WTC11 (cell line): ENCODE results near the gene GLOD4. TPM values are rescaled to one million over a fixed set of nuclear protein-coding genes. Genes with fewer than 3 reads are reported as not detected.
A peak's percentile ranks its signal among the peaks of the same experiment; 100 is the strongest.

Experiments used
- ETV6 ChIP-seq: sonication (generic); formaldehyde crosslinking; IDR thresholded peaks from 2 replicates; pipeline ENCODE4 v1.8.1; 2022; ENCODE audit warnings: mild to moderate bottlenecking, missing genetic modification reagents
- FOXJ3 ChIP-seq: sonication (generic); formaldehyde crosslinking; IDR thresholded peaks from 2 replicates; pipeline ENCODE4 v1.9.0; 2021; ENCODE audit warnings: missing genetic modification reagents, mild to moderate bottlenecking, borderline replicate concordance
- FOXP1 ChIP-seq: sonication (generic); formaldehyde crosslinking; IDR thresholded peaks from 2 replicates; pipeline ENCODE4 v1.8.0; 2022; ENCODE audit warnings: missing genetic modification reagents, mild to moderate bottlenecking, moderate library complexity, borderline replicate concordance
- JAZF1 ChIP-seq: fragments of 250-450 bp; sonication (Bioruptor Pico); IDR thresholded peaks from 2 replicates; pipeline ENCODE4 v1.9.0; 2021; ENCODE audit warnings: moderate library complexity, mild to moderate bottlenecking, inconsistent platforms
- JUN ChIP-seq: sonication (generic); formaldehyde crosslinking; IDR thresholded peaks from 2 replicates; pipeline ENCODE4 v1.8.0; 2023; ENCODE audit warnings: mild to moderate bottlenecking, missing genetic modification reagents
- NFATC4 ChIP-seq: fragments of 250-450 bp; sonication (Bioruptor Pico); IDR thresholded peaks from 2 replicates; pipeline ENCODE4 v1.9.0; 2021; ENCODE audit warnings: mild to moderate bottlenecking
- NR1H2 ChIP-seq: sonication (generic); formaldehyde crosslinking; IDR thresholded peaks from 2 replicates; pipeline ENCODE4 v1.9.0; 2021; ENCODE audit warnings: mild to moderate bottlenecking, moderate library complexity, missing genetic modification reagents
- SMAD3 ChIP-seq: sonication (generic); formaldehyde crosslinking; IDR thresholded peaks from 2 replicates; pipeline ENCODE4 v1.8.0; 2022; ENCODE audit warnings: missing genetic modification reagents, mild to moderate bottlenecking, borderline replicate concordance
- TCF7 ChIP-seq: sonication (generic); formaldehyde crosslinking; IDR thresholded peaks from 2 replicates; pipeline ENCODE4 v1.8.0; 2022; ENCODE audit warnings: mild to moderate bottlenecking, low read depth, missing genetic modification reagents, moderate library complexity
- TP53 ChIP-seq: sonication (generic); formaldehyde crosslinking; IDR thresholded peaks from 2 replicates; pipeline ENCODE4 v1.8.1; 2023; ENCODE audit warnings: mild to moderate bottlenecking, missing genetic modification reagents
- ZNF219 ChIP-seq: sonication (generic); formaldehyde crosslinking; IDR thresholded peaks from 2 replicates; pipeline ENCODE4 v1.8.0; 2023; ENCODE audit warnings: missing genetic modification reagents, mild to moderate bottlenecking, borderline replicate concordance
- ZNF232 ChIP-seq: sonication (generic); formaldehyde crosslinking; IDR thresholded peaks from 2 replicates; pipeline ENCODE4 v1.8.0; 2022; ENCODE audit warnings: mild to moderate bottlenecking, missing genetic modification reagents
- ZNF317 ChIP-seq: sonication (generic); formaldehyde crosslinking; IDR thresholded peaks from 2 replicates; pipeline ENCODE4 v1.8.1; 2023; ENCODE audit warnings: low read depth, mild to moderate bottlenecking, moderate library complexity, missing genetic modification reagents, borderline replicate concordance
- ZNF396 ChIP-seq: fragments of 250-450 bp; sonication (Bioruptor Pico); IDR thresholded peaks from 2 replicates; pipeline ENCODE4 v1.8.0; 2021; ENCODE audit warnings: mild to moderate bottlenecking, moderate library complexity, borderline replicate concordance
- ZNF416 ChIP-seq: fragments of 250-450 bp; sonication (Bioruptor Pico); IDR thresholded peaks from 2 replicates; pipeline ENCODE4 v1.9.0; 2021; ENCODE audit warnings: mild to moderate bottlenecking, inconsistent platforms
- ZNF423 ChIP-seq: fragments of 250-450 bp; sonication (Bioruptor Pico); IDR thresholded peaks from 2 replicates; pipeline ENCODE4 v2.1.2; 2022; ENCODE audit warnings: mild to moderate bottlenecking, moderate library complexity
- total RNA-seq: library from RNA; stranded (reverse); gene quantifications from 3 replicates; pipeline ENCODE4 v1.2.3, GENCODE V29; 2021
- TF ChIP-seq, protein P1 (sequence below): sonication (generic); formaldehyde crosslinking; IDR thresholded peaks from 2 replicates; pipeline ENCODE4 v1.8.0; 2022; ENCODE audit warnings: mild to moderate bottlenecking, missing genetic modification reagents
- TF ChIP-seq, protein P2 (sequence below): sonication (generic); formaldehyde crosslinking; IDR thresholded peaks from 2 replicates; pipeline ENCODE4 v1.8.1; 2023; ENCODE audit warnings: mild to moderate bottlenecking, moderate library complexity, missing genetic modification reagents
- TF ChIP-seq, protein P3 (sequence below): sonication (generic); formaldehyde crosslinking; IDR thresholded peaks from 2 replicates; pipeline ENCODE4 v1.8.0; 2023; ENCODE audit warnings: missing genetic modification reagents
- TF ChIP-seq, protein P4 (sequence below): sonication (generic); formaldehyde crosslinking; IDR thresholded peaks from 2 replicates; pipeline ENCODE4 v1.8.1; 2023; ENCODE audit warnings: mild to moderate bottlenecking, missing genetic modification reagents, moderate library complexity
- TF ChIP-seq, protein P5 (sequence below): fragments of 250-450 bp; sonication (Bioruptor Pico); IDR thresholded peaks from 2 replicates; pipeline ENCODE4 v1.9.0; 2021; ENCODE audit warnings: moderate library complexity, mild to moderate bottlenecking, inconsistent platforms, borderline replicate concordance
- TF ChIP-seq, protein P6 (sequence below): sonication (generic); formaldehyde crosslinking; IDR thresholded peaks from 2 replicates; pipeline ENCODE4 v1.8.0; 2023; ENCODE audit warnings: missing genetic modification reagents, mild to moderate bottlenecking, borderline replicate concordance
- TF ChIP-seq, protein P7 (sequence below): fragments of 200-600 bp; IDR thresholded peaks from 2 replicates; pipeline ENCODE4 v1.8.0; 2022; ENCODE audit warnings: antibody characterized with exemption
- TF ChIP-seq, protein P8 (sequence below): sonication (generic); formaldehyde crosslinking; IDR thresholded peaks from 2 replicates; pipeline ENCODE4 v1.8.1; 2022; ENCODE audit warnings: mild to moderate bottlenecking, moderate library complexity, missing genetic modification reagents
- TF ChIP-seq, protein P9 (sequence below): sonication (generic); formaldehyde crosslinking; IDR thresholded peaks from 2 replicates; pipeline ENCODE4 v1.8.0; 2022; ENCODE audit warnings: mild to moderate bottlenecking, missing genetic modification reagents

GLOD4 gene
- total RNA-seq, 1 experiment from 2014 or later: 69.0 TPM

DNA sequence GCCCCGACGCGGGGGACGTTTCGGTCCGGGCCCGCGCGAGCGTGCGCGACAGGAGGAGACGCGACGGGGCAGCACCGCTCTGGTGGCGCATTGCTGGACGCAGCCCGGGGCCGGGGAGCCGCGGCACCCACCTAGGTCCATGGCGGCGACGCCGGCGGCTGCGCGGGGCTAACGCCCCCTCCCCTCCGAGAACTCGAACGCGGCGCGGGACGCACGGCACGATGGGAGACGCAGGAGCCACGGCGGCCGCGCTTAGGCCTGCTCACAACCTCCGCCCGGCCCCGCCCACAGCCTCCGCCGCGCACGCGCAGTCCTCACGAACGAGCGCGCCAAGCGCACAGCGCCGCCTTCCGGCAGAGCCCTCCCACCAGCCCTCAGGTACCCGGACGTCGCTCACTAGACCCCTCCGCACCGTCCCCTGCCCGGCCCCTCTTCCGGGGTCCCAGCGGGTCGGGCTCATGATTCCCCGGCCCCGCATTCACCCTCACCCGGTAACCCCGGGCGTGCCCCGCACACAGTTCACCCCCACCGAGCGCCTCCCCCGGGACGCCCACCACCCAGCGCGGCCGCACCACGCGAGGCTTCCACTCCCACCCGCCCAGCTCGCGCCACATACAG lies 30.0 kb downstream of the GLOD4 start, which contains the start of gene GEMIN4 (continued):
- TF ChIP-seq ZNF317 (CRISPR knock-in tag) (no peak), TCF7 (CRISPR knock-in tag) (no peak), SMAD3 (no peak), NFATC4 (CRISPR knock-in tag) (no peak), FOXP1 (CRISPR knock-in tag) (peak; percentile 13; the same call in 1 of the 2 replicates), ZNF423 (no peak), ZNF416 (no peak), JUN (0 out of 2 replicates have a peak, but pooled peaks have one; percentile 20), ZNF232 (CRISPR knock-in tag) (0 out of 2 replicates have a peak, but pooled peaks have one; percentile 72), ZNF219 (CRISPR knock-in tag) (0 out of 2 replicates have a peak, but pooled peaks have one; percentile 53), ETV6 (peak; percentile 93), JAZF1 (no peak), FOXJ3 (CRISPR knock-in tag) (no peak), TP53 (no peak; the same call in 1 of the 2 replicates), ZNF396 (CRISPR knock-in tag) (no peak), NR1H2 (CRISPR knock-in tag) (no peak)
- TF ChIP-seq, protein P1, sequence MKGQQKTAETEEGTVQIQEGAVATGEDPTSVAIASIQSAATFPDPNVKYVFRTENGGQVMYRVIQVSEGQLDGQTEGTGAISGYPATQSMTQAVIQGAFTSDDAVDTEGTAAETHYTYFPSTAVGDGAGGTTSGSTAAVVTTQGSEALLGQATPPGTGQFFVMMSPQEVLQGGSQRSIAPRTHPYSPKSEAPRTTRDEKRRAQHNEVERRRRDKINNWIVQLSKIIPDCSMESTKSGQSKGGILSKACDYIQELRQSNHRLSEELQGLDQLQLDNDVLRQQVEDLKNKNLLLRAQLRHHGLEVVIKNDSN: peak; percentile 57; the same call in 1 of the 2 replicates
- TF ChIP-seq, protein P2, sequence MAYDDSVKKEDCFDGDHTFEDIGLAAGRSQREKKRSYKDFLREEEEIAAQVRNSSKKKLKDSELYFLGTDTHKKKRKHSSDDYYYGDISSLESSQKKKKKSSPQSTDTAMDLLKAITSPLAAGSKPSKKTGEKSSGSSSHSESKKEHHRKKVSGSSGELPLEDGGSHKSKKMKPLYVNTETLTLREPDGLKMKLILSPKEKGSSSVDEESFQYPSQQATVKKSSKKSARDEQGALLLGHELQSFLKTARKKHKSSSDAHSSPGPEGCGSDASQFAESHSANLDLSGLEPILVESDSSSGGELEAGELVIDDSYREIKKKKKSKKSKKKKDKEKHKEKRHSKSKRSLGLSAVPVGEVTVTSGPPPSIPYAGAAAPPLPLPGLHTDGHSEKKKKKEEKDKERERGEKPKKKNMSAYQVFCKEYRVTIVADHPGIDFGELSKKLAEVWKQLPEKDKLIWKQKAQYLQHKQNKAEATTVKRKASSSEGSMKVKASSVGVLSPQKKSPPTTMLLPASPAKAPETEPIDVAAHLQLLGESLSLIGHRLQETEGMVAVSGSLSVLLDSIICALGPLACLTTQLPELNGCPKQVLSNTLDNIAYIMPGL (CRISPR knock-in tag): peak; percentile 85; the same call in 1 of the 2 replicates
- TF ChIP-seq, protein P3, sequence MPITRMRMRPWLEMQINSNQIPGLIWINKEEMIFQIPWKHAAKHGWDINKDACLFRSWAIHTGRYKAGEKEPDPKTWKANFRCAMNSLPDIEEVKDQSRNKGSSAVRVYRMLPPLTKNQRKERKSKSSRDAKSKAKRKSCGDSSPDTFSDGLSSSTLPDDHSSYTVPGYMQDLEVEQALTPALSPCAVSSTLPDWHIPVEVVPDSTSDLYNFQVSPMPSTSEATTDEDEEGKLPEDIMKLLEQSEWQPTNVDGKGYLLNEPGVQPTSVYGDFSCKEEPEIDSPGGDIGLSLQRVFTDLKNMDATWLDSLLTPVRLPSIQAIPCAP (CRISPR knock-in tag): peak; percentile 51; the same call in 1 of the 2 replicates
- TF ChIP-seq, protein P4, sequence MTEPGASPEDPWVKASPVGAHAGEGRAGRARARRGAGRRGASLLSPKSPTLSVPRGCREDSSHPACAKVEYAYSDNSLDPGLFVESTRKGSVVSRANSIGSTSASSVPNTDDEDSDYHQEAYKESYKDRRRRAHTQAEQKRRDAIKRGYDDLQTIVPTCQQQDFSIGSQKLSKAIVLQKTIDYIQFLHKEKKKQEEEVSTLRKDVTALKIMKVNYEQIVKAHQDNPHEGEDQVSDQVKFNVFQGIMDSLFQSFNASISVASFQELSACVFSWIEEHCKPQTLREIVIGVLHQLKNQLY: 0 out of 2 replicates have a peak, but pooled peaks have one; percentile 23
- TF ChIP-seq, protein P5, sequence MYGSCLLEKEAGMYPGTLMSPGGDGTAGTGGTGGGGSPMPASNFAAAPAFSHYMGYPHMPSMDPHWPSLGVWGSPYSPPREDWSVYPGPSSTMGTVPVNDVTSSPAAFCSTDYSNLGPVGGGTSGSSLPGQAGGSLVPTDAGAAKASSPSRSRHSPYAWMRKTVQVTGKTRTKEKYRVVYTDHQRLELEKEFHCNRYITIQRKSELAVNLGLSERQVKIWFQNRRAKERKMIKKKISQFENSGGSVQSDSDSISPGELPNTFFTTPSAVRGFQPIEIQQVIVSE (CRISPR knock-in tag): no peak
- TF ChIP-seq, protein P6, sequence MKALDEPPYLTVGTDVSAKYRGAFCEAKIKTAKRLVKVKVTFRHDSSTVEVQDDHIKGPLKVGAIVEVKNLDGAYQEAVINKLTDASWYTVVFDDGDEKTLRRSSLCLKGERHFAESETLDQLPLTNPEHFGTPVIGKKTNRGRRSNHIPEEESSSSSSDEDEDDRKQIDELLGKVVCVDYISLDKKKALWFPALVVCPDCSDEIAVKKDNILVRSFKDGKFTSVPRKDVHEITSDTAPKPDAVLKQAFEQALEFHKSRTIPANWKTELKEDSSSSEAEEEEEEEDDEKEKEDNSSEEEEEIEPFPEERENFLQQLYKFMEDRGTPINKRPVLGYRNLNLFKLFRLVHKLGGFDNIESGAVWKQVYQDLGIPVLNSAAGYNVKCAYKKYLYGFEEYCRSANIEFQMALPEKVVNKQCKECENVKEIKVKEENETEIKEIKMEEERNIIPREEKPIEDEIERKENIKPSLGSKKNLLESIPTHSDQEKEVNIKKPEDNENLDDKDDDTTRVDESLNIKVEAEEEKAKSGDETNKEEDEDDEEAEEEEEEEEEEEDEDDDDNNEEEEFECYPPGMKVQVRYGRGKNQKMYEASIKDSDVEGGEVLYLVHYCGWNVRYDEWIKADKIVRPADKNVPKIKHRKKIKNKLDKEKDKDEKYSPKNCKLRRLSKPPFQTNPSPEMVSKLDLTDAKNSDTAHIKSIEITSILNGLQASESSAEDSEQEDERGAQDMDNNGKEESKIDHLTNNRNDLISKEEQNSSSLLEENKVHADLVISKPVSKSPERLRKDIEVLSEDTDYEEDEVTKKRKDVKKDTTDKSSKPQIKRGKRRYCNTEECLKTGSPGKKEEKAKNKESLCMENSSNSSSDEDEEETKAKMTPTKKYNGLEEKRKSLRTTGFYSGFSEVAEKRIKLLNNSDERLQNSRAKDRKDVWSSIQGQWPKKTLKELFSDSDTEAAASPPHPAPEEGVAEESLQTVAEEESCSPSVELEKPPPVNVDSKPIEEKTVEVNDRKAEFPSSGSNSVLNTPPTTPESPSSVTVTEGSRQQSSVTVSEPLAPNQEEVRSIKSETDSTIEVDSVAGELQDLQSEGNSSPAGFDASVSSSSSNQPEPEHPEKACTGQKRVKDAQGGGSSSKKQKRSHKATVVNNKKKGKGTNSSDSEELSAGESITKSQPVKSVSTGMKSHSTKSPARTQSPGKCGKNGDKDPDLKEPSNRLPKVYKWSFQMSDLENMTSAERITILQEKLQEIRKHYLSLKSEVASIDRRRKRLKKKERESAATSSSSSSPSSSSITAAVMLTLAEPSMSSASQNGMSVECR (CRISPR knock-in tag): peak; percentile 59; the same call in 1 of the 2 replicates
- TF ChIP-seq, protein P7, sequence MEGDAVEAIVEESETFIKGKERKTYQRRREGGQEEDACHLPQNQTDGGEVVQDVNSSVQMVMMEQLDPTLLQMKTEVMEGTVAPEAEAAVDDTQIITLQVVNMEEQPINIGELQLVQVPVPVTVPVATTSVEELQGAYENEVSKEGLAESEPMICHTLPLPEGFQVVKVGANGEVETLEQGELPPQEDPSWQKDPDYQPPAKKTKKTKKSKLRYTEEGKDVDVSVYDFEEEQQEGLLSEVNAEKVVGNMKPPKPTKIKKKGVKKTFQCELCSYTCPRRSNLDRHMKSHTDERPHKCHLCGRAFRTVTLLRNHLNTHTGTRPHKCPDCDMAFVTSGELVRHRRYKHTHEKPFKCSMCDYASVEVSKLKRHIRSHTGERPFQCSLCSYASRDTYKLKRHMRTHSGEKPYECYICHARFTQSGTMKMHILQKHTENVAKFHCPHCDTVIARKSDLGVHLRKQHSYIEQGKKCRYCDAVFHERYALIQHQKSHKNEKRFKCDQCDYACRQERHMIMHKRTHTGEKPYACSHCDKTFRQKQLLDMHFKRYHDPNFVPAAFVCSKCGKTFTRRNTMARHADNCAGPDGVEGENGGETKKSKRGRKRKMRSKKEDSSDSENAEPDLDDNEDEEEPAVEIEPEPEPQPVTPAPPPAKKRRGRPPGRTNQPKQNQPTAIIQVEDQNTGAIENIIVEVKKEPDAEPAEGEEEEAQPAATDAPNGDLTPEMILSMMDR: peak; percentile 67
- TF ChIP-seq, protein P8, sequence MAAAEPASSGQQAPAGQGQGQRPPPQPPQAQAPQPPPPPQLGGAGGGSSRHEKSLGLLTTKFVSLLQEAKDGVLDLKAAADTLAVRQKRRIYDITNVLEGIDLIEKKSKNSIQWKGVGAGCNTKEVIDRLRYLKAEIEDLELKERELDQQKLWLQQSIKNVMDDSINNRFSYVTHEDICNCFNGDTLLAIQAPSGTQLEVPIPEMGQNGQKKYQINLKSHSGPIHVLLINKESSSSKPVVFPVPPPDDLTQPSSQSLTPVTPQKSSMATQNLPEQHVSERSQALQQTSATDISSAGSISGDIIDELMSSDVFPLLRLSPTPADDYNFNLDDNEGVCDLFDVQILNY (CRISPR knock-in tag): peak; percentile 89
- TF ChIP-seq, protein P9, sequence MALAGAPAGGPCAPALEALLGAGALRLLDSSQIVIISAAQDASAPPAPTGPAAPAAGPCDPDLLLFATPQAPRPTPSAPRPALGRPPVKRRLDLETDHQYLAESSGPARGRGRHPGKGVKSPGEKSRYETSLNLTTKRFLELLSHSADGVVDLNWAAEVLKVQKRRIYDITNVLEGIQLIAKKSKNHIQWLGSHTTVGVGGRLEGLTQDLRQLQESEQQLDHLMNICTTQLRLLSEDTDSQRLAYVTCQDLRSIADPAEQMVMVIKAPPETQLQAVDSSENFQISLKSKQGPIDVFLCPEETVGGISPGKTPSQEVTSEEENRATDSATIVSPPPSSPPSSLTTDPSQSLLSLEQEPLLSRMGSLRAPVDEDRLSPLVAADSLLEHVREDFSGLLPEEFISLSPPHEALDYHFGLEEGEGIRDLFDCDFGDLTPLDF (CRISPR knock-in tag): no peak; the same call in 1 of the 2 replicates
